Activated CD8-positive, alpha-beta memory T cell treated with anti-CD3 and anti-CD28 coated beads, Interleukin-2, amount 10 ng/mL, durations not matched to agents 7 days and 5 days (primary cell): ENCODE data around the gene INTS2. TPM values are rescaled to one million over a fixed set of nuclear protein-coding genes. Genes with fewer than 3 reads are reported as not detected.
A peak's percentile ranks its signal among the peaks of the same experiment; 100 is the strongest.
"Not testable (repeated sequence)": the region's sequence is repeated elsewhere in the genome, so short reads cannot be mapped to it uniquely, and the experiment has no call there.

ENCODE experiments used
- ATAC-seq: fragments of 150-1000 bp; cut with Tn5 transposase; one replicate; pipeline ENCODE4 v1.10.0; 2021; ENCODE audit warnings: moderate library complexity
- CTCF ChIA-PET: fragments of 350-600 bp; sonication (Branson Sonifier 250); formaldehyde crosslinking; loops from one replicate; lab custom pipeline; 2021; ENCODE audit warnings: antibody characterized with exemption; lab: Charles Lee
- DNase-seq: peaks from one replicate; pipeline ENCODE4 v3.0.0-alpha.2; 2020
- H3K27ac Mint-ChIP-seq: one replicate; pipeline ENCODE4 v1.8.0; 2021; ENCODE audit warnings: mild to moderate bottlenecking, mixed read lengths
- H3K27me3 Mint-ChIP-seq: one replicate; pipeline ENCODE4 v1.8.0; 2021; ENCODE audit warnings: mixed read lengths
- H3K36me3 Mint-ChIP-seq: one replicate; pipeline ENCODE4 v1.8.0; 2021; ENCODE audit warnings: mild to moderate bottlenecking, mixed read lengths
- H3K4me1 Mint-ChIP-seq: one replicate; pipeline ENCODE4 v1.8.0; 2021; ENCODE audit warnings: mixed read lengths
- H3K4me3 Mint-ChIP-seq: one replicate; pipeline ENCODE4 v1.8.0; 2021; ENCODE audit warnings: mild to moderate bottlenecking, moderate library complexity, mixed read lengths
- H3K9me3 Mint-ChIP-seq: one replicate; pipeline ENCODE4 v1.8.0; 2022; ENCODE audit warnings: low read depth, mixed read lengths
- total RNA-seq, 2 experiments: library from RNA; stranded (reverse); gene quantifications; one replicate each; pipeline ENCODE4 v1.2.3, GENCODE V29; 2021

INTS2 gene
- total RNA-seq, 2 experiments from 2014 or later, result 24.5 to 26.6 TPM

- Mint-ChIP-seq H3K4me3 (no peak overlapping the region), H3K27me3 (no peaks in the 10 kb centered on the region), H3K9me3 (peaks cover 2% of the 10 kb centered on the region), H3K36me3 (peaks cover 71% of the 10 kb centered on the region), H3K4me1 (peaks cover 19% of the 10 kb centered on the region), H3K27ac (peak overlapping the region; percentile 71)
- no peak for ATAC-seq
- DNase-seq, result no peak
- CTCF ChIA-PET, result no interaction called here
These were observed 105.2 kb downstream of the INTS2 start for GRCh38 chr17:61822326-61823285.

- peaks cover 68% of the 10 kb centered on the region for H3K36me3 Mint-ChIP-seq
- no peaks in the 10 kb centered on the region for H3K27me3 Mint-ChIP-seq
- H3K4me3 Mint-ChIP-seq, result no peak overlapping the region
- peaks cover 2% of the 10 kb centered on the region for H3K9me3 Mint-ChIP-seq
- H3K4me1 Mint-ChIP-seq, result peaks cover 19% of the 10 kb centered on the region
- DNase-seq (no peak), ATAC-seq (no peak)
- no peak overlapping the region for H3K27ac Mint-ChIP-seq
- CTCF ChIA-PET, result no interaction called here
These were observed 106.1 kb downstream of the INTS2 start for GRCh38 chr17:61821655-61822054.

- peaks cover 54% of the 10 kb centered on the region for H3K36me3 Mint-ChIP-seq
- CTCF ChIA-PET, result not testable (repeated sequence)
These were observed 108.5 kb downstream of the INTS2 start for GRCh38 chr17:61819265-61819664.

DNA sequence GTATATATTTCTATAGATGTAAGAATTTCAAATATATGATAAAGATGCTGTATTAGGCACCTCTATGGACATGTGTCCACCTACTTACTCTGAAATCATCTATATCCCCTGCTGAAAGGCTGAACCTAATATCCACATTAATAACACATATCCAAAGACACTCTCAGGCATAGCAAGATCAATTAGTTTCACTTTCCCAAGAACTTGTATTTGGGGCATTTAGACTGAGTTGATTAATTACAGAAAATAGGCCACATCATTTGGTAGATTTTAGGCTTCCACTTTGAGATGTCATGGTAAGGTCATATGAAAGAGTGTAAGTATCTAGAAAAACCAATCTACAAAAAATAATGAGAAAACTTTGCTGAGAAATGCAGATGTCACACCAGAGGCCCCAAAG lies 109.6 kb downstream of the INTS2 start:
- Mint-ChIP-seq H3K4me3 (no peak overlapping the region), H3K4me1 (peaks cover 18% of the 10 kb centered on the region), H3K36me3 (peaks cover 52% of the 10 kb centered on the region), H3K27ac (no peak overlapping the region), H3K27me3 (no peaks in the 10 kb centered on the region), H3K9me3 (peaks cover 2% of the 10 kb centered on the region)
- DNase-seq (no peak), ATAC-seq (no peak)
- CTCF ChIA-PET, result no interaction called here

More at GRCh38 chr17:61819265-61819664, 108.5 kb downstream of the INTS2 start:
- not testable (repeated sequence) for DNase-seq, H3K4me3 Mint-ChIP-seq, H3K27ac Mint-ChIP-seq, ATAC-seq, H3K9me3 Mint-ChIP-seq, H3K27me3 Mint-ChIP-seq
- peaks cover 19% of the 10 kb centered on the region for H3K4me1 Mint-ChIP-seq

- CTCF ChIA-PET, result no interaction called here
- peaks cover 10% of the 10 kb centered on the region for H3K4me1 Mint-ChIP-seq
- no peak for ATAC-seq
These were observed 110.3 kb downstream of the INTS2 start for GRCh38 chr17:61817452-61817851.

GRCh38 chr17:61816538-61816937 lies 111.2 kb downstream of the INTS2 start:
- H3K4me3 Mint-ChIP-seq, result no peak overlapping the region
- peaks cover 46% of the 10 kb centered on the region for H3K36me3 Mint-ChIP-seq
- H3K27me3 Mint-ChIP-seq, result no peaks in the 10 kb centered on the region
- ATAC-seq (no peak), DNase-seq (no peak)
- H3K9me3 Mint-ChIP-seq, result no peaks in the 10 kb centered on the region
- H3K4me1 Mint-ChIP-seq, result peaks cover 5% of the 10 kb centered on the region
- no peak overlapping the region for H3K27ac Mint-ChIP-seq
- CTCF ChIA-PET, result no interaction called here

More at GRCh38 chr17:61817452-61817851, 110.3 kb downstream of the INTS2 start:
- no peak overlapping the region for H3K4me3 Mint-ChIP-seq
- H3K9me3 Mint-ChIP-seq, result peaks cover 2% of the 10 kb centered on the region
- H3K27ac Mint-ChIP-seq, result no peak overlapping the region
- peaks cover 53% of the 10 kb centered on the region for H3K36me3 Mint-ChIP-seq
- no peaks in the 10 kb centered on the region for H3K27me3 Mint-ChIP-seq
- no peak for DNase-seq

DNA sequence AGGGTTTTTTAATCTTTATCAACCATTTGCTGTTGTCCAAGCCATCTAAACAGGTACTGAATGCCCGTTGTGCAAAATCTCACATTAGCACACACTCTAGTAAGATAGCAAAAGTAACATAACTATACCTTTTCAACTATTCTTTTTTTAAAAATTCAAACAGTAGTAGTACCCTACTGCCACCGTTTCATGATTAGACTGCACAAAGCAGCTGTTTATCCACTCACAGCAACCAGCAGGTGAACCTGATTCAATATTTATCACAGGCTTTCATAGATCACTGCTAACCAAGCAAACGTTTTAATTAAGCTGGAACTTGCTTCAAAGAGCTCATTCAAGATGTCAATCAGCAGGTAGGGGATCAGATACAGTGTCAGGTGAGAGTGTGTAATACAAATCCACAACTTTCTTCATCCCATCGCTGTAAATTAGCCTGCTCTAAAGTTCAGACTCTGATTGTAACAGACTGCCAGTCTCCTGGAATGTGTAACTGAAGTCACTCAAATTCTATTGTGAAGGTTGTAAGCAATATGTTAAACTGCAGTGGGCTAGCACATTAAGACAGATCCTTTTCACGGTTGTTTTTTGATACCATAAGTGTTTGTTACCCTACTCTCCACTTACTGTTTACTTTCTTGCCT lies 111.8 kb downstream of the INTS2 start:
- ATAC-seq, result no peak
- H3K27me3 Mint-ChIP-seq, result no peaks in the 10 kb centered on the region
- peaks cover 5% of the 10 kb centered on the region for H3K4me1 Mint-ChIP-seq
- CTCF ChIA-PET, result no interaction called here
- H3K36me3 Mint-ChIP-seq, result peaks cover 44% of the 10 kb centered on the region
- no peak overlapping the region for H3K4me3 Mint-ChIP-seq
- H3K9me3 Mint-ChIP-seq, result no peaks in the 10 kb centered on the region
- H3K27ac Mint-ChIP-seq, result no peak overlapping the region
- no peak for DNase-seq

Other genes starting within 250 kb of the INTS2 start
- gene BRIP1, start 64.5 kb downstream of the INTS2 start, total RNA-seq, result 10 to 100 TPM; 23.8 to 30.6 TPM
- gene MED13, start 137.3 kb upstream of the INTS2 start, total RNA-seq, result 10 to 100 TPM; 52.4 to 63.6 TPM